GM18520 (cell line): ENCODE data around the gene RNF225.
"Not testable (repeated sequence)": the region's sequence is repeated elsewhere in the genome, so short reads cannot be mapped to it uniquely, and the experiment has no call there.

ENCODE experiments used
- ATAC-seq: cut with Tn5 transposase; IDR thresholded peaks from one replicate; pipeline ENCODE4 v1.9.1; 2021; ENCODE audit not compliant: unreplicated experiment

Gene RNF225

GRCh38 chr19:58386576-58387337, 8.7 kb upstream of the RNF225 start, which contains the start of gene RPS5:
Gene RPS5 (plus strand): TSS chr19:58387269. CDS start chr19:58388138, 869 bp downstream.
- peak; percentile 87 for ATAC-seq

GRCh38 chr19:58387338-58388174, 7.9 kb upstream of the RNF225 start:
- no peak for ATAC-seq

- no peak for ATAC-seq
Observed at GRCh38 chr19:58388175-58388526, 7.3 kb upstream of the RNF225 start.

GRCh38 chr19:58392945-58393724, 2.3 kb upstream of the RNF225 start:
- no peak for ATAC-seq

GRCh38 chr19:58393725-58394033, 1.8 kb upstream of the RNF225 start:
- no peak for ATAC-seq

GRCh38 chr19:58394821-58395219, 636 bp upstream of the RNF225 start:
- ATAC-seq: no peak

- no peak for ATAC-seq
Observed at GRCh38 chr19:58395979-58396627, 647 bp downstream of the RNF225 start.

- ATAC-seq: no peak
Observed at GRCh38 chr19:58396691-58397532, 1.5 kb downstream of the RNF225 start.

- no peak for ATAC-seq
Observed at GRCh38 chr19:58397533-58398037, 2.1 kb downstream of the RNF225 start.

GRCh38 chr19:58398087-58398486, 2.6 kb downstream of the RNF225 start:
- no peak for ATAC-seq

GRCh38 chr19:58398545-58398944, 3.1 kb downstream of the RNF225 start:
- ATAC-seq: no peak

GRCh38 chr19:58399903-58400302, 4.4 kb downstream of the RNF225 start:
- ATAC-seq: no peak

- ATAC-seq: no peak
Observed at GRCh38 chr19:58400316-58400915, 5.0 kb downstream of the RNF225 start.

GRCh38 chr19:58400916-58401839, 5.7 kb downstream of the RNF225 start:
- peak; percentile 99 for ATAC-seq

GRCh38 chr19:58401840-58402421, 6.5 kb downstream of the RNF225 start:
- no peak for ATAC-seq

GRCh38 chr19:58403920-58404478, 8.5 kb downstream of the RNF225 start:
- ATAC-seq: not testable (repeated sequence)

GRCh38 chr19:58406818-58407657, 11.6 kb downstream of the RNF225 start:
- no peak for ATAC-seq
